Astrocyte (in vitro differentiated cells and primary cell): ENCODE data around the gene BCAR3.

Source experiments
- CTCF ChIP-seq: IDR thresholded peaks from 2 replicates; pipeline ENCODE4 v1.5.1; 2011; ENCODE audit warnings: low read depth, mild to moderate bottlenecking, inconsistent platforms, low read length, moderate library complexity; ENCODE audit not compliant: insufficient read depth
- EZH2 ChIP-seq: IDR thresholded peaks from 2 replicates; pipeline ENCODE4 v1.6.1; 2012; ENCODE audit warnings: mild to moderate bottlenecking, low read length, inconsistent platforms; ENCODE audit not compliant: insufficient read depth

- TF ChIP-seq CTCF (no peak), EZH2 (no peak)
Measured at GRCh38 chr1:93585059-93585966, 96.3 kb downstream of the BCAR3 start.
